Measurements from ENCODE around the gene SEMA6D.

SEMA6D gene

GRCh38 chr15:47791161-47791560, 73.9 kb downstream of the SEMA6D start:
- Histone ChIP-seq H3K4me3 (replicated peaks; ENCODE audit: insufficient read depth, low read length) (no peak overlapping the region), H3K27me3 (ENCODE audit: insufficient read depth, poor library complexity, severe bottlenecking) (no peaks in the 10 kb centered on the region), H3K27ac (replicated peaks) (no peak overlapping the region)
- DNase-seq (ENCODE audit: low read depth in 1 of 2, low spot score in 1 of 2), result no peak
- TF ChIP-seq, protein P1, sequence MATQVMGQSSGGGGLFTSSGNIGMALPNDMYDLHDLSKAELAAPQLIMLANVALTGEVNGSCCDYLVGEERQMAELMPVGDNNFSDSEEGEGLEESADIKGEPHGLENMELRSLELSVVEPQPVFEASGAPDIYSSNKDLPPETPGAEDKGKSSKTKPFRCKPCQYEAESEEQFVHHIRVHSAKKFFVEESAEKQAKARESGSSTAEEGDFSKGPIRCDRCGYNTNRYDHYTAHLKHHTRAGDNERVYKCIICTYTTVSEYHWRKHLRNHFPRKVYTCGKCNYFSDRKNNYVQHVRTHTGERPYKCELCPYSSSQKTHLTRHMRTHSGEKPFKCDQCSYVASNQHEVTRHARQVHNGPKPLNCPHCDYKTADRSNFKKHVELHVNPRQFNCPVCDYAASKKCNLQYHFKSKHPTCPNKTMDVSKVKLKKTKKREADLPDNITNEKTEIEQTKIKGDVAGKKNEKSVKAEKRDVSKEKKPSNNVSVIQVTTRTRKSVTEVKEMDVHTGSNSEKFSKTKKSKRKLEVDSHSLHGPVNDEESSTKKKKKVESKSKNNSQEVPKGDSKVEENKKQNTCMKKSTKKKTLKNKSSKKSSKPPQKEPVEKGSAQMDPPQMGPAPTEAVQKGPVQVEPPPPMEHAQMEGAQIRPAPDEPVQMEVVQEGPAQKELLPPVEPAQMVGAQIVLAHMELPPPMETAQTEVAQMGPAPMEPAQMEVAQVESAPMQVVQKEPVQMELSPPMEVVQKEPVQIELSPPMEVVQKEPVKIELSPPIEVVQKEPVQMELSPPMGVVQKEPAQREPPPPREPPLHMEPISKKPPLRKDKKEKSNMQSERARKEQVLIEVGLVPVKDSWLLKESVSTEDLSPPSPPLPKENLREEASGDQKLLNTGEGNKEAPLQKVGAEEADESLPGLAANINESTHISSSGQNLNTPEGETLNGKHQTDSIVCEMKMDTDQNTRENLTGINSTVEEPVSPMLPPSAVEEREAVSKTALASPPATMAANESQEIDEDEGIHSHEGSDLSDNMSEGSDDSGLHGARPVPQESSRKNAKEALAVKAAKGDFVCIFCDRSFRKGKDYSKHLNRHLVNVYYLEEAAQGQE (IDR thresholded peaks at IDR 0.05; ENCODE audit: insufficient replicate concordance, low read depth), result no peak
- TF ChIP-seq POLR2AphosphoS5 (IDR thresholded peaks at IDR 0.05; ENCODE audit: low read depth) (no peak), GABPA (IDR thresholded peaks at IDR 0.05; ENCODE audit: low read depth) (no peak), SPI1 (IDR thresholded peaks at IDR 0.05; ENCODE audit: borderline replicate concordance, low read depth) (no peak)

- Histone ChIP-seq H3K4me3 (replicated peaks; ENCODE audit: insufficient read depth, low read length) (no peak overlapping the region), H3K27me3 (ENCODE audit: insufficient read depth, poor library complexity, severe bottlenecking) (no peaks in the 10 kb centered on the region), H3K27ac (replicated peaks) (no peak overlapping the region)
- TF ChIP-seq SPI1 (IDR thresholded peaks at IDR 0.05; ENCODE audit: borderline replicate concordance, low read depth), result no peak
- TF ChIP-seq, protein P2, sequence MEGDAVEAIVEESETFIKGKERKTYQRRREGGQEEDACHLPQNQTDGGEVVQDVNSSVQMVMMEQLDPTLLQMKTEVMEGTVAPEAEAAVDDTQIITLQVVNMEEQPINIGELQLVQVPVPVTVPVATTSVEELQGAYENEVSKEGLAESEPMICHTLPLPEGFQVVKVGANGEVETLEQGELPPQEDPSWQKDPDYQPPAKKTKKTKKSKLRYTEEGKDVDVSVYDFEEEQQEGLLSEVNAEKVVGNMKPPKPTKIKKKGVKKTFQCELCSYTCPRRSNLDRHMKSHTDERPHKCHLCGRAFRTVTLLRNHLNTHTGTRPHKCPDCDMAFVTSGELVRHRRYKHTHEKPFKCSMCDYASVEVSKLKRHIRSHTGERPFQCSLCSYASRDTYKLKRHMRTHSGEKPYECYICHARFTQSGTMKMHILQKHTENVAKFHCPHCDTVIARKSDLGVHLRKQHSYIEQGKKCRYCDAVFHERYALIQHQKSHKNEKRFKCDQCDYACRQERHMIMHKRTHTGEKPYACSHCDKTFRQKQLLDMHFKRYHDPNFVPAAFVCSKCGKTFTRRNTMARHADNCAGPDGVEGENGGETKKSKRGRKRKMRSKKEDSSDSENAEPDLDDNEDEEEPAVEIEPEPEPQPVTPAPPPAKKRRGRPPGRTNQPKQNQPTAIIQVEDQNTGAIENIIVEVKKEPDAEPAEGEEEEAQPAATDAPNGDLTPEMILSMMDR (IDR thresholded peaks at IDR 0.05; ENCODE audit: insufficient read depth, low read length), result no peak
- no peak for TF ChIP-seq GABPA (IDR thresholded peaks at IDR 0.05; ENCODE audit: low read depth)
- TF ChIP-seq, protein P1 (IDR thresholded peaks at IDR 0.05; ENCODE audit: insufficient replicate concordance, low read depth), result no peak
- no peak for TF ChIP-seq POLR2AphosphoS5 (IDR thresholded peaks at IDR 0.05; ENCODE audit: low read depth)
- DNase-seq (ENCODE audit: low read depth in 1 of 2, low spot score in 1 of 2), result no peak
Measured at GRCh38 chr15:47792231-47792630, 74.9 kb downstream of the SEMA6D start.

DNA sequence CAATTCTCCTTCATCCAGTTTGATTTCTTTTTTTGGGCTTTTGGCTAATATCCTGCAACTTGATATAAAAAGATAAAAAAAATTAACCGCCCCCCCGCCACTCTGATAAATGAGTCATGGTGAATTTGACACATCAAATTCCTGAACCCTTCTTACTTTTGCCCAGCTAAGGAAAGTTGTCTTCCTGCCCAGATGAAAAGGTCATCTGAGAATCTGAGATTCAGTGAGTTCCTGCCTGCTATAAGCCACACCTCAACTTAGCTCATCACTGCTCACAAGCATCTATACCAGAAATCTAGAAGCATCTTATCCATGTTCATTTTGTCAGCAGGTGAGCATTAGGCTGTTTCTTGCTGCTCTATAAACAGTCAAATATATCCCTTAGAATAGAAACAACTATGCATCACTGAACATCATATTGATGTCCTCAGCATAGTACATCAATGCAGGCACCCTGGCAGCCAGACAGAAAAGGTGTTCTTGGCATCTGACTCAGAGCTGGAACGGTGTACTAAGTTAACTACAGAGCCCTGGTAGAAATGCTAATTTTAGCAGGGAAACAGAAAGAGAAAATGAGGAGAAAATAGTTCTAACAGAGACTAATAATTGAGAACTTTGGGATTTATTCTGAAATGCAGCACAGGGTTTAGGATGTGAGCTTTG, 77.1 kb downstream of the SEMA6D start:
- no peak for DNase-seq (ENCODE audit: low read depth in 1 of 2, low spot score in 1 of 2)
- TF ChIP-seq SPI1 (IDR thresholded peaks at IDR 0.05; ENCODE audit: borderline replicate concordance, low read depth) (no peak), GABPA (IDR thresholded peaks at IDR 0.05; ENCODE audit: low read depth) (no peak), POLR2AphosphoS5 (IDR thresholded peaks at IDR 0.05; ENCODE audit: low read depth) (no peak)
- TF ChIP-seq, protein P2 (IDR thresholded peaks at IDR 0.05; ENCODE audit: insufficient read depth, low read length), result no peak
- TF ChIP-seq, protein P1 (IDR thresholded peaks at IDR 0.05; ENCODE audit: insufficient replicate concordance, low read depth), result no peak
- Histone ChIP-seq H3K27ac (replicated peaks) (no peak overlapping the region), H3K4me3 (replicated peaks; ENCODE audit: insufficient read depth, low read length) (no peak overlapping the region), H3K27me3 (ENCODE audit: insufficient read depth, poor library complexity, severe bottlenecking) (no peaks in the 10 kb centered on the region)

Measured in HL-60 (cell line).